Measurements from ENCODE around the gene PCDH7. TPM values are rescaled to one million over a fixed set of nuclear protein-coding genes. Genes with fewer than 3 reads are reported as not detected.

Gene PCDH7
- total RNA-seq, 1 experiment from 2014 or later: 16.8 TPM

DNA sequence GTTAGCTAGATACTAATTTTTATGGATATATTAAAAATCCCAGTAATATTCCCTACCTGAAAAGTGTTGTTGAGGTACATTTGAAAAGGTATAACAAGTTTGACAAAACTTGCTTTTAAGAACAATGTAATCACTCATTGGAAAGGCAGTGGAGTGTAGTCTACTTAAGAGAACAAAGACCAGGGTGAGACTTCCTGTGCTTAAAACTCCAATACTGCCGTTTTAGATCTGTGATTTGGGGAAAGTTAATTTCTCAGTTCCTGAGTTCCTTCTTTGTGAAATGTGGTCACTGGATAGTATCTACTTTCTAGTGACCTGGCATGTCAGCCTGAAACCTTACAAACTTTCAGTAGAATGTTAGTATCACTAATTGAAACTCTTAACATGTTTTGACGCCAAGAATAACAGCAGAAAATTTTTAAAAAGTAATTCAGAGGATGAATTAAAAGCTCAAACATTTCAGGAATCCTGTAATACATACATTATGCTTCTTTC, 56.8 kb downstream of the PCDH7 start:
- H3K23me2 ChIP-seq (ENCODE audit: insufficient read length, low read depth, low read length, poor library complexity, severe bottlenecking): no peaks in the 10 kb centered on the region
- no peak overlapping the region for H3K14ac ChIP-seq (ENCODE audit: insufficient read depth, low read length)
- no peak overlapping the region for H4K91ac ChIP-seq (ENCODE audit: insufficient read length, low read depth, low read length)
- no peak overlapping the region for H2AK5ac ChIP-seq (ENCODE audit: insufficient read length, low read length)
- Mint-ChIP-seq H3K4me1 (peaks cover 4 to 8% of the 10 kb centered on the region in 2 experiments), H3K27me3 (ENCODE audit: low read depth) (no peaks in the 10 kb centered on the region), H3K27ac (peak overlapping the region in 1 of 3 experiments; percentile 91; a peak in 1 of 7 replicates), H3K4me3 (no peak overlapping the region), H3K36me3 (ENCODE audit: insufficient read depth in 1 of 3, low read depth in 3 of 3) (no peaks in the 10 kb centered on the region), H3K9me3 (no peaks in the 10 kb centered on the region)
- H3K79me2 ChIP-seq (ENCODE audit: insufficient read depth, low read length): no peaks in the 10 kb centered on the region
- no peak for DNase-seq
- no peak overlapping the region for H4K8ac ChIP-seq (replicated peaks; ENCODE audit: insufficient read length, low read depth, low read length)
- no peak overlapping the region for H2BK5ac ChIP-seq (ENCODE audit: insufficient read length, low read length)
- no peak overlapping the region for H2BK15ac ChIP-seq (ENCODE audit: low read depth, low read length)
- no peak overlapping the region for H3K23ac ChIP-seq (ENCODE audit: insufficient read length, low read depth, low read length)
- H3K79me1 ChIP-seq (ENCODE audit: insufficient read depth, low read depth, low read length, poor library complexity, severe bottlenecking): no peaks in the 10 kb centered on the region
- WGBS (ENCODE audit: extremely low coverage, insufficient read length, low lambda C conversion rate): no CpG with 5 or more reads among the region's 2 CpGs
- no peaks in the 10 kb centered on the region for H3K27me3 ChIP-seq (ENCODE audit: insufficient read depth, low read length)
- no peak overlapping the region for H2AFZ ChIP-seq (ENCODE audit: low read length)
- no peak overlapping the region for H2BK12ac ChIP-seq (ENCODE audit: insufficient read length, low read depth, low read length)
- H3K18ac ChIP-seq (ENCODE audit: insufficient read length, low read depth, low read length): no peak overlapping the region
- no peak overlapping the region for H4K5ac ChIP-seq (ENCODE audit: insufficient read length, low read depth, low read length)
- H3K4ac ChIP-seq (ENCODE audit: low read depth, low read length): no peak overlapping the region
- H3K9ac ChIP-seq (ENCODE audit: extremely low read depth, insufficient read length, low read length): no peak overlapping the region
- H2BK20ac ChIP-seq (ENCODE audit: low read depth, low read length, poor library complexity, severe bottlenecking): no peak overlapping the region
- H3K56ac ChIP-seq (ENCODE audit: insufficient read length, low read depth, low read length): no peak overlapping the region
- no peaks in the 10 kb centered on the region for H3K9me3 ChIP-seq (ENCODE audit: control insufficient read depth, low read depth, low read length)
- H3K4me1 ChIP-seq (ENCODE audit: insufficient read depth, low read length): no peaks in the 10 kb centered on the region
- no peak overlapping the region for H3K4me2 ChIP-seq (ENCODE audit: insufficient read depth, insufficient read length, low read length)
- H3K27ac ChIP-seq (ENCODE audit: insufficient read length, low read depth, low read length): no peak overlapping the region
- TF ChIP-seq, protein P1, sequence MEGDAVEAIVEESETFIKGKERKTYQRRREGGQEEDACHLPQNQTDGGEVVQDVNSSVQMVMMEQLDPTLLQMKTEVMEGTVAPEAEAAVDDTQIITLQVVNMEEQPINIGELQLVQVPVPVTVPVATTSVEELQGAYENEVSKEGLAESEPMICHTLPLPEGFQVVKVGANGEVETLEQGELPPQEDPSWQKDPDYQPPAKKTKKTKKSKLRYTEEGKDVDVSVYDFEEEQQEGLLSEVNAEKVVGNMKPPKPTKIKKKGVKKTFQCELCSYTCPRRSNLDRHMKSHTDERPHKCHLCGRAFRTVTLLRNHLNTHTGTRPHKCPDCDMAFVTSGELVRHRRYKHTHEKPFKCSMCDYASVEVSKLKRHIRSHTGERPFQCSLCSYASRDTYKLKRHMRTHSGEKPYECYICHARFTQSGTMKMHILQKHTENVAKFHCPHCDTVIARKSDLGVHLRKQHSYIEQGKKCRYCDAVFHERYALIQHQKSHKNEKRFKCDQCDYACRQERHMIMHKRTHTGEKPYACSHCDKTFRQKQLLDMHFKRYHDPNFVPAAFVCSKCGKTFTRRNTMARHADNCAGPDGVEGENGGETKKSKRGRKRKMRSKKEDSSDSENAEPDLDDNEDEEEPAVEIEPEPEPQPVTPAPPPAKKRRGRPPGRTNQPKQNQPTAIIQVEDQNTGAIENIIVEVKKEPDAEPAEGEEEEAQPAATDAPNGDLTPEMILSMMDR (conservative IDR thresholded peaks at IDR 0.05): no peak
- H4K20me1 ChIP-seq (ENCODE audit: control insufficient read depth, insufficient read depth, insufficient read length): no peaks in the 10 kb centered on the region
- no peak overlapping the region for H2BK120ac ChIP-seq (ENCODE audit: low read depth, low read length, poor library complexity, severe bottlenecking)
- no peak overlapping the region for H3T11ph ChIP-seq (ENCODE audit: low read length)

Data from H9 (cell line).